Cerebellar nuclear complex (tissue), 1 donor: ENCODE results near the gene RPH3AL.
"Not testable (repeated sequence)": the region's sequence is repeated elsewhere in the genome, so short reads cannot be mapped to it uniquely, and the experiment has no call there.

Experiments used
- DNase-seq, 2 experiments: peaks; one replicate each; lab custom pipeline; 2025; lab: John Stamatoyannopoulos, UW

RPH3AL gene

GRCh38 chr17:202501-202951 lies 150.1 kb downstream of the RPH3AL start:
- DNase-seq, result no peak

GRCh38 chr17:201736-202135 lies 150.9 kb downstream of the RPH3AL start:
- not testable (repeated sequence) for DNase-seq

- DNase-seq, result not testable (repeated sequence)
Observed at GRCh38 chr17:201257-201656, 151.3 kb downstream of the RPH3AL start.

GRCh38 chr17:200586-200985 lies 152.0 kb downstream of the RPH3AL start:
- DNase-seq, result no peak

- no peak for DNase-seq
Observed at GRCh38 chr17:199806-200545, 152.6 kb downstream of the RPH3AL start.

GRCh38 chr17:199191-199604 lies 153.4 kb downstream of the RPH3AL start:
- no peak for DNase-seq

- not testable (repeated sequence) for DNase-seq
Observed at GRCh38 chr17:198225-198624, 154.4 kb downstream of the RPH3AL start.

- DNase-seq, result no peak
Observed at GRCh38 chr17:197352-197751, 155.3 kb downstream of the RPH3AL start.

- no peak for DNase-seq
Observed at GRCh38 chr17:194828-195602, 157.6 kb downstream of the RPH3AL start.

GRCh38 chr17:193841-194806 lies 158.5 kb downstream of the RPH3AL start:
- no peak for DNase-seq

- DNase-seq, result no peak
Observed at GRCh38 chr17:193426-193810, 159.2 kb downstream of the RPH3AL start.

- DNase-seq, result no peak
Observed at GRCh38 chr17:192666-193425, 159.8 kb downstream of the RPH3AL start.

GRCh38 chr17:189444-189843 lies 163.2 kb downstream of the RPH3AL start:
- DNase-seq, result no peak

GRCh38 chr17:187130-187529 lies 165.5 kb downstream of the RPH3AL start:
- no peak for DNase-seq

- no peak for DNase-seq
Observed at GRCh38 chr17:185445-186138, 167.0 kb downstream of the RPH3AL start.

- no peak for DNase-seq
Observed at GRCh38 chr17:183021-183420, 169.6 kb downstream of the RPH3AL start.

- DNase-seq, result no peak
Observed at GRCh38 chr17:182050-182751, 170.4 kb downstream of the RPH3AL start.

- no peak for DNase-seq
Observed at GRCh38 chr17:181245-182049, 171.2 kb downstream of the RPH3AL start, which contains the start of gene DOC2B. Gene DOC2B (minus strand): TSS chr17:181650. CDS start chr17:181479, 171 bp downstream.
